Hepatocyte (in vitro differentiated cells): ENCODE results near the gene ITPRIPL1. TPM values are rescaled to one million over a fixed set of nuclear protein-coding genes. Genes with fewer than 3 reads are reported as not detected.

ENCODE experiments used
- DNase-seq: peaks from one replicate; pipeline ENCODE4 v3.0.0-alpha.2; 2016; ENCODE audit warnings: low spot score
- H2AFZ ChIP-seq: fragments of 200-600 bp; sonication (generic); 2 replicates; pipeline ENCODE4 v1.6.0; 2016; ENCODE audit warnings: antibody characterized with exemption, mild to moderate bottlenecking
- H3K27ac ChIP-seq: fragments of 200-600 bp; sonication (generic); 2 replicates; pipeline ENCODE4 v1.5.1; 2016; ENCODE audit warnings: mild to moderate bottlenecking
- H3K27me3 ChIP-seq: fragments of 200-600 bp; sonication (generic); 2 replicates; pipeline ENCODE4 v1.6.1; 2016
- H3K36me3 ChIP-seq: fragments of 200-600 bp; sonication (generic); replicated peaks from 2 replicates; pipeline ENCODE4 v1.5.1; 2016; ENCODE audit warnings: low read depth; ENCODE audit not compliant: insufficient read depth
- H3K4me1 ChIP-seq: fragments of 200-600 bp; sonication (generic); 2 replicates; pipeline ENCODE4 v1.5.1; 2016; ENCODE audit warnings: mild to moderate bottlenecking, moderate library complexity; ENCODE audit not compliant: insufficient read depth
- H3K4me2 ChIP-seq: fragments of 200-600 bp; sonication (generic); 2 replicates; pipeline ENCODE4 v1.6.0; 2016
- H3K4me3 ChIP-seq: fragments of 200-600 bp; sonication (generic); 2 replicates; pipeline ENCODE4 v1.5.1; 2016; ENCODE audit warnings: mild to moderate bottlenecking
- H3K79me2 ChIP-seq: fragments of 200-600 bp; sonication (generic); 2 replicates; pipeline ENCODE4 v1.6.0; 2017; ENCODE audit warnings: mild to moderate bottlenecking
- H3K9me2 ChIP-seq: fragments of 200-600 bp; sonication (generic); replicated peaks from 2 replicates; pipeline ENCODE4 v1.6.0; 2017; ENCODE audit warnings: mild to moderate bottlenecking; ENCODE audit not compliant: insufficient read depth
- H3K9me3 ChIP-seq: fragments of 200-600 bp; sonication (generic); 2 replicates; pipeline ENCODE4 v1.5.1; 2016; ENCODE audit warnings: low read depth, mild to moderate bottlenecking
- H4K20me1 ChIP-seq: fragments of 200-600 bp; sonication (generic); 2 replicates; pipeline ENCODE4 v1.6.0; 2016; ENCODE audit warnings: mild to moderate bottlenecking; ENCODE audit not compliant: insufficient read depth, poor library complexity, severe bottlenecking
- CTCF ChIP-seq: fragments of 200-600 bp; sonication (generic); IDR thresholded peaks from 2 replicates; pipeline ENCODE4 v1.5.1; 2016; ENCODE audit warnings: antibody characterized with exemption, mild to moderate bottlenecking; ENCODE audit not compliant: poor library complexity
- EZH2 ChIP-seq: fragments of 200-600 bp; sonication (generic); IDR thresholded peaks from 2 replicates; pipeline ENCODE4 v1.6.1; 2016; ENCODE audit warnings: antibody characterized with exemption, mild to moderate bottlenecking, borderline replicate concordance
- EZH2phosphoT487 ChIP-seq: fragments of 200-600 bp; sonication (generic); IDR thresholded peaks from one replicate; pipeline ENCODE4 v1.6.1; 2018; ENCODE audit warnings: antibody characterized with exemption, mild to moderate bottlenecking, low read depth, moderate library complexity; ENCODE audit not compliant: unreplicated experiment, severe bottlenecking
- WGBS: methylation state at CpG from one replicate; pipeline ENCODE4 v1.1.6; 2016; ENCODE audit warnings: low lambda C conversion rate; ENCODE audit errors: missing lambda C conversion rate; 5-methylcytosine and 5-hydroxymethylcytosine counted together
- polyA plus RNA-seq: library from polyadenylated mRNA; unstranded; fragments of >200 nt; fragmentation: Nextera tagmentation; extraction: Ambion mirVana; gene quantifications from 2 replicates; pipeline ENCODE4 v1.2.1, GENCODE V29; 2016
- total RNA-seq: library from RNA; depleted of rRNA; stranded (reverse); fragments of >200 nt; gene quantifications from 2 replicates; pipeline ENCODE4 v1.2.3, GENCODE V29; 2014

The ITPRIPL1 gene
- total and polyA plus RNA-seq, 2 experiments from 2014 or later, result 1.9 to 2.0 TPM

DNA sequence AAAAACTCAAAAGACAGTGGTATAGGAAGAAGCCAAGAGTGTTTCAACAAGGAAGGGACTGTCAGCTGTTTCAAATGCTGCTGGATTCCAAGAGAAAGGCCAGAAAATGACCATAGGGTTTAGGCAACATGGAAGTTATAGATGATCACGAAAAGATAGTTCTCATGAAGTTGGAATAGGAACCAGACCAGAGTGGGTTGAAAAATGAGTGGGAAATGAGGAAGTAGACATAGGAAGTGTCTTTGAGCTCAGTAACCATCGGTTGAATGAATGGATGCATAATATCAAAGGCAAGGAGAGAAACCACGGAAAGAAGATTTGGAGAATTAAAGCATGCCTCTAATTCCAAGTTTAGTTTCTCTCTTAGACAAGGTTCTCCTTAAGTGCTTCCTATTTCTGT lies 11.8 kb downstream of the ITPRIPL1 start:
- no peak overlapping the region for H3K4me3 ChIP-seq
- TF ChIP-seq CTCF, result no peak
- TF ChIP-seq EZH2, result no peak
- no peak for TF ChIP-seq EZH2phosphoT487
- H3K9me3 ChIP-seq, result no peaks in the 10 kb centered on the region
- no peaks in the 10 kb centered on the region for H3K4me1 ChIP-seq
- no peaks in the 10 kb centered on the region for H4K20me1 ChIP-seq
- no peaks in the 10 kb centered on the region for H3K36me3 ChIP-seq
- no peak overlapping the region for H2AFZ ChIP-seq
- no peak overlapping the region for H3K27ac ChIP-seq
- H3K27me3 ChIP-seq, result no peaks in the 10 kb centered on the region
- WGBS, result 99% methylated on average over 3 of the region's 3 CpGs
- no peaks in the 10 kb centered on the region for H3K9me2 ChIP-seq
- H3K4me2 ChIP-seq, result peak overlapping the region; percentile 86
- DNase-seq, result no peak
- H3K79me2 ChIP-seq, result peaks cover 37% of the 10 kb centered on the region

DNA sequence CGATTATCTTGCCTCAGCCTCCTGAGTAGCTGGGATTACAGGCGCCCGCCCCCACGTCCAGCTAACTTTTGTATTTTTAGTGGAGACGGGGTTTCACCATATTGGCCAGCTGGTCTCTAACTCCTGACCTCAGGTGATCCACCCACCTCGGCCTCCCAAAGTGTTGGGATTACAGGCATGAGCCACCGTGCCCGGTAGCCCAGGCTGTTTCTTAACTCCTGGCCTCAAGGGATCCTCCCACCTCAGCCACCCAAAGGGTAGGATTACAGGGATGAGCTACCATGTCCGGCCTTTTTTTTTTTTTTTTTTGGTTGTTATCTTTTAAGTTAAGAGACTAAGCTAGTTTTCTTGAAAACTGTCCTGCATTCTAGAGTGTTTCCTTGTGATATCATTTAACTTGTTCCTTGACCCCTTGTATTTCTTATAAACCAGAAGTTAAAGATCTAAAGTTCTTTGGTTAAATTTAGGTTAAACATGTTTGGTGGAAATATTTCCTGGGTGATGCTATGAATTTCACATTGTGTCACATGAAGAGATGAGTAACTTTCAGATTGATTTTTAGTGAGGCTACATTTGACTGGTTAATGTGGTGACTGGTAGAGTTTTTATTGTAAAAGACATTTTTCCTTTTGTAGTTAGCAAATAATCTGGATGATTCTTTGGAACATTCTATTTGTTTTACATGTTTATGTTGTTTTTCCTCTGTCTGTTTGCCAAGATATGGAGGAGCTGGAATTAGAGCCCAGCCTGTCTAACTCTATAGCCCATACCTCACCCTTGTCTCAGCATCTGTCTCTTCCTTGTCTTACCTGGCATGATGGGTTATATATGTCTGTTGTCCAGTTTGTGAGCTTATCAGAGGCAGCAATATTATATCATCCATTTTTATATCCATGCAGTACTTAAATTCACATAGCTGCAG lies 15.6 kb downstream of the ITPRIPL1 start:
- Histone ChIP-seq H3K36me3 (no peaks in the 10 kb centered on the region), H3K27me3 (no peaks in the 10 kb centered on the region), H3K79me2 (peaks cover 30% of the 10 kb centered on the region), H3K9me2 (no peaks in the 10 kb centered on the region), H2AFZ (no peak overlapping the region), H3K4me3 (no peak overlapping the region), H3K27ac (peak overlapping the region; percentile 68), H3K4me2 (no peak overlapping the region), H3K9me3 (no peaks in the 10 kb centered on the region), H4K20me1 (no peaks in the 10 kb centered on the region), H3K4me1 (peaks cover 3% of the 10 kb centered on the region)
- 82% methylated on average over 9 of the region's 9 CpGs for WGBS
- DNase-seq, result no peak
- TF ChIP-seq CTCF, result no peak
- TF ChIP-seq EZH2, result no peak
- no peak for TF ChIP-seq EZH2phosphoT487

DNA sequence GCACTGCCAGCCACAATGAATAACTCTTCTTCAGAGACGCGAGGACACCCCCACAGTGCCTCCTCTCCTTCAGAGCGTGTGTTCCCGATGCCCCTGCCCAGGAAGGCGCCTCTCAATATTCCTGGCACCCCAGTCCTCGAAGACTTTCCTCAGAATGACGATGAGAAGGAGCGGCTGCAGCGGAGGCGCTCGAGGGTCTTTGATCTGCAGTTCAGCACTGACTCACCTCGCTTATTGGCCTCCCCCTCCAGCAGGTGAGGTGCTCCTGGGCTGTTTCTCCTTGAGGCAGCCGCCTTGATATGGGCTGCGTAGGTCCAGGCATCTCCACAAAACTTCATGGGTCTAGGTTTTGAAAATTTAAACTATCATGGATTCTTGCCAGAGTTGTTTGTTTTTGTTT lies 16.5 kb downstream of the ITPRIPL1 start:
- H3K79me2 ChIP-seq, result peaks cover 23% of the 10 kb centered on the region
- 93% methylated on average over 14 of the region's 14 CpGs for WGBS

More for the DNA sequence above, 16.5 kb downstream of the ITPRIPL1 start:
- TF ChIP-seq CTCF (no peak), EZH2phosphoT487 (no peak), EZH2 (no peak)
- Histone ChIP-seq H3K4me2 (peak overlapping the region; percentile 21), H3K4me1 (peaks cover 3% of the 10 kb centered on the region), H3K36me3 (no peaks in the 10 kb centered on the region), H3K4me3 (no peak overlapping the region), H3K9me3 (no peaks in the 10 kb centered on the region), H3K9me2 (no peaks in the 10 kb centered on the region), H3K27me3 (no peaks in the 10 kb centered on the region), H2AFZ (no peak overlapping the region), H3K27ac (peak overlapping the region; percentile 68), H4K20me1 (no peaks in the 10 kb centered on the region)
- peak; percentile 43 for DNase-seq
